GM18951 (cell line): ENCODE results near the gene TBC1D1.

Experiments
- POLR2A ChIP-seq: IDR thresholded peaks from 4 replicates; pipeline ENCODE4 v1.6.1; 2011; ENCODE audit warnings: mild to moderate bottlenecking; ENCODE audit not compliant: insufficient read length, insufficient read depth; ENCODE audit errors: extremely low read depth
- in situ Hi-C: fragments of 300-500 bp; cut with MboI; formaldehyde crosslinking; loops from one replicate; pipeline ENCODE4 v1.12.0; 2022; ENCODE audit warnings: low sequenced_read_pairs, mixed read lengths, inconsistent platforms; ENCODE audit not compliant: unreplicated experiment

TBC1D1 gene

DNA sequence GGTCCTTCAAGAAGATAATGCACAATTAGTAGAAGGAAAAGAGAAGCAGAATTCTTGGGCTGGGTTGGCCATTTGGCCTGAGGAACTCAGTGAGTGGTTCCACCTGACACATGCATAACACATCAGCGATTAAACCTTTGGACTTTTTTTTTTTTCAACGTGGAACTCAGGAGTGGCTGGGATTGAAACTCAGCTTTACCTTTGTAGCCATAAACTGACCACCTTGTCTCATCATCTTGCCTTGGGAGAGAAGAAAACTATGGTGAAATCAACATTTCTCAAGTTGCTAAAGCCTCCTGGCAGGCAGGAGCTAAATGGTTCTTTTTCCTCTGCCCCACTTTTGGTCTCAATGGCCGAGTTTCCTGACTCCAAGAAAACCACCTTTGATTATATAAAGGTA lies 85.6 kb downstream of the TBC1D1 start:
- in situ Hi-C loops = no loop called here
- TF ChIP-seq POLR2A = no peak

- no peak for TF ChIP-seq POLR2A
- in situ Hi-C loops = no loop called here
These were observed 86.1 kb downstream of the TBC1D1 start for GRCh38 chr4:37976991-37977470.

GRCh38 chr4:37977471-37978247 lies 86.8 kb downstream of the TBC1D1 start:
- TF ChIP-seq POLR2A = no peak
- in situ Hi-C loops = no loop called here

DNA sequence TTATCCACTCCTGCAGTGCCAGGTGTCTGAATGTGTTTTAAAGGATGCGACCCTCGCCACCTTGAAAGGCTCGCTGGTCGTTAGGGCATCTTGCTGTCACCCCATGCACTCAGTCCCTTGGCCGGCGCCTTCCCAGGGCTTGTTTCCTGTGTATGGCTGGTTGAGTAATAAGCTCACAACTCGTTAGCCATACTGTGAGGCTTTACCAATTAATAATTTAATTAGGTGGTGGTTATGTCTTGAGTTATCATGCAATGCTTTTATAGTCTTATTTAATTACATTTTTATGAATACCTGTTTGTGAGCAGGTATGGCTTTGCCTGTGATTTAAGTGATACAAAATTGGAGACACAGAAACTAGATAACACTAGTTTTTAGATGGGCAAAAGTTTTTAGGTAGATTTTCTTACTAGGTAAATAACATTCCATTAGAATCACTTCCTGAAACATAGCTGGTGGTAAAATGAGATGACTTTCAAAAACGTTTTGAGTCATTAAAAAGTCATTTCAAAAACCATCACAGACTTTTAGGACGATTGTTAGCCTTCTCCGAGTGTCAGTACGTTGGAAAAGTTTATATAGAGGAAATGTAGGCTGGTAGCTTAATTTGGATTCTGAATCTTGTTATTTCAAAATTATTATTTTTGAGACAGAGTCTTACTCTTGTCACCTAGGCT lies 87.5 kb downstream of the TBC1D1 start:
- in situ Hi-C loops = no loop called here
- TF ChIP-seq POLR2A = no peak

DNA sequence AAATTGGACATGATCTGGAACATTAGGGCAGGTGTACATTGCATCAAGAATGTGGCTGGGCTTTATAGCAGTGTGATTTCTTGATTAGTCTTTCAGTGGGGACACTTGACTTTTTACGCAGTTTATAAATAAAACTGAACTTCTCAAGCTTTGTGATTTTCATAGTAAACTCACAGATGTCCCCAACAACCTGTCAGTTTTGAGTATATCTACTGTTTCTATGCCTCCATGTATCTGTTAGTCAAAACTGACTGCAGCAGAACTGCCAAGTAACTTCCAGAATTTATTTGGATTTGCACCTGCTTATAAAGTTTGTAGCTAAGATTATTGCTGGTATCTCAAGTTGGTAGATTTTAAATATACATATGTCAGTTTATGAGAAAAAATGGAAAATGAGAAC lies 89.4 kb downstream of the TBC1D1 start:
- no peak for TF ChIP-seq POLR2A
- in situ Hi-C loops = no loop called here

DNA sequence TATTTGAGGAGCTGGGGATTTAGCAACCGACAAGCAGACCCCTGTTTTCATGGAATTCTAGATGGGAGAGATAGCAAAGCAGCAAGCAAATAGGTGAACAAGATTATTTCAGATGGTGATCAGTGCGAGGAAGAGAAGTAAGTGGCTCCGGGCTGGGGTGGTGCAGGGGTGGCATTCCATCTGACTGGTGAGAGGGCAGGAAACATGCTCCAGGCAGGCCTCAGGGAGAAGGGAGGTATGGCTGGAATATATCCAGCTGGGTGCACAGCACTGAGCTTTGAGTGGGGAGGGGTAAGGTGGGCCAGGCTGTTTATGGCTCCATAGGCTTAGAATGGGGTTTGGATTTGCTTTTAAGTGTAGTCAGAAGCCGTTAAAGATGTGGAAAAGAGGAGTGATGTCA lies 90.5 kb downstream of the TBC1D1 start:
- TF ChIP-seq POLR2A = no peak
- in situ Hi-C loops = no loop called here

GRCh38 chr4:37981844-37982720 lies 91.2 kb downstream of the TBC1D1 start:
- no peak for TF ChIP-seq POLR2A
- in situ Hi-C loops = no loop called here

GRCh38 chr4:37982736-37983135 lies 91.9 kb downstream of the TBC1D1 start:
- TF ChIP-seq POLR2A = no peak
- in situ Hi-C loops = no loop called here

- in situ Hi-C loops = no loop called here
- no peak for TF ChIP-seq POLR2A
These were observed 93.1 kb downstream of the TBC1D1 start for GRCh38 chr4:37983951-37984350.

DNA sequence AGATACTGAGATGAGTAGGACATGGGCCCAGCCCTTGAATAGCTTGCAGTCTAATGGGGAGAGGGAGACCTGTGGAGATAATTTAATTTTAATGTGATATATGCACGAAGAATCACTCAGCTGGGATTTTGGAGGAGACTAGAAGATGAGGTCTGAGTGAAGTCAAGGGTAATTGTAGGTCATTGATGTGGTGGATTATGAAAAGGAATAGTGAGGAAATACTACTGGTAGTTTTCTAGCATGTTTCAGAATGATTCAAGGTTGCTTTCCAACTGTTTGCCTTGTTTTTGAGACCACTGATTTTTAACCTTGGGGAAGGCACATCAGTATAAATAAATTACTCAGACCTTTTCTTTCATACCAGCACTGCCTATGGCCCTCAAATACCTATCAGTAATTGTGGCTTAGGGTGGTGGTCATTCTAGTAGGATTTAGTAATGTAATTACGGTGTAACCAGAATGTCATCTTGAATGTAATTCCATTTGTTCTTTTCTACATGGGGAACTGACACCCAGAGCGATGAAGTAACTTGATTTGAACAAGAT lies 94.9 kb downstream of the TBC1D1 start:
- no peak for TF ChIP-seq POLR2A
- in situ Hi-C loops = no loop called here

GRCh38 chr4:37988670-37989069 lies 97.8 kb downstream of the TBC1D1 start:
- in situ Hi-C loops = no loop called here
- TF ChIP-seq POLR2A = no peak

- no peak for TF ChIP-seq POLR2A
- in situ Hi-C loops = no loop called here
These were observed 98.7 kb downstream of the TBC1D1 start for GRCh38 chr4:37989398-37990260.
